SU-DHL-6 (cell line): Measurements from ENCODE around the gene AKAP11.

Experiments
- EZH2phosphoT487 ChIP-seq: fragments of 200-600 bp; sonication (generic), shearing (Covaris generic); conservative IDR thresholded peaks from 2 replicates; pipeline ENCODE4 v1.6.1; 2018; ENCODE audit warnings: mild to moderate bottlenecking, antibody characterized with exemption, low read length, moderate library complexity, mixed read lengths
- TF ChIP-seq, protein P1 (sequence below): fragments of 200-600 bp; sonication (generic); IDR thresholded peaks from one replicate; pipeline ENCODE4 v1.5.1; 2017; ENCODE audit warnings: antibody characterized with exemption, mild to moderate bottlenecking, low read length, moderate library complexity; ENCODE audit not compliant: insufficient read depth, poor library complexity, severe bottlenecking

GRCh38 chr13:42275098-42275471 lies 3.1 kb downstream of the AKAP11 start:
- TF ChIP-seq EZH2phosphoT487: no peak
- TF ChIP-seq, protein P1, sequence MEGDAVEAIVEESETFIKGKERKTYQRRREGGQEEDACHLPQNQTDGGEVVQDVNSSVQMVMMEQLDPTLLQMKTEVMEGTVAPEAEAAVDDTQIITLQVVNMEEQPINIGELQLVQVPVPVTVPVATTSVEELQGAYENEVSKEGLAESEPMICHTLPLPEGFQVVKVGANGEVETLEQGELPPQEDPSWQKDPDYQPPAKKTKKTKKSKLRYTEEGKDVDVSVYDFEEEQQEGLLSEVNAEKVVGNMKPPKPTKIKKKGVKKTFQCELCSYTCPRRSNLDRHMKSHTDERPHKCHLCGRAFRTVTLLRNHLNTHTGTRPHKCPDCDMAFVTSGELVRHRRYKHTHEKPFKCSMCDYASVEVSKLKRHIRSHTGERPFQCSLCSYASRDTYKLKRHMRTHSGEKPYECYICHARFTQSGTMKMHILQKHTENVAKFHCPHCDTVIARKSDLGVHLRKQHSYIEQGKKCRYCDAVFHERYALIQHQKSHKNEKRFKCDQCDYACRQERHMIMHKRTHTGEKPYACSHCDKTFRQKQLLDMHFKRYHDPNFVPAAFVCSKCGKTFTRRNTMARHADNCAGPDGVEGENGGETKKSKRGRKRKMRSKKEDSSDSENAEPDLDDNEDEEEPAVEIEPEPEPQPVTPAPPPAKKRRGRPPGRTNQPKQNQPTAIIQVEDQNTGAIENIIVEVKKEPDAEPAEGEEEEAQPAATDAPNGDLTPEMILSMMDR: no peak
